WI38 (cell line): ENCODE results near the gene NUPR1.
A peak's percentile ranks its signal among the peaks of the same experiment; 100 is the strongest.
"Not testable (repeated sequence)": the region's sequence is repeated elsewhere in the genome, so short reads cannot be mapped to it uniquely, and the experiment has no call there.

ENCODE experiments used
- H3K4me3 ChIP-seq: 2 replicates; pipeline ENCODE4 v1.5.1; 2011; ENCODE audit warnings: low read depth, mild to moderate bottlenecking, control low read depth, low read length
- TF ChIP-seq, protein P1 (sequence below): IDR thresholded peaks from 2 replicates; pipeline ENCODE4 v1.5.1; 2012; ENCODE audit warnings: low read depth, mild to moderate bottlenecking, control low read depth, low read length

Gene NUPR1

GRCh38 chr16:28553776-28554633 lies 15.2 kb upstream of the NUPR1 start, which contains the start of gene SGF29:
SGF29 (plus strand) TSS chr16:28553920; CDS start chr16:28581070, 27,150 bp downstream.
- peak within 1 kb of the TSS; percentile 73 for H3K4me3 ChIP-seq
- TF ChIP-seq, protein P1, sequence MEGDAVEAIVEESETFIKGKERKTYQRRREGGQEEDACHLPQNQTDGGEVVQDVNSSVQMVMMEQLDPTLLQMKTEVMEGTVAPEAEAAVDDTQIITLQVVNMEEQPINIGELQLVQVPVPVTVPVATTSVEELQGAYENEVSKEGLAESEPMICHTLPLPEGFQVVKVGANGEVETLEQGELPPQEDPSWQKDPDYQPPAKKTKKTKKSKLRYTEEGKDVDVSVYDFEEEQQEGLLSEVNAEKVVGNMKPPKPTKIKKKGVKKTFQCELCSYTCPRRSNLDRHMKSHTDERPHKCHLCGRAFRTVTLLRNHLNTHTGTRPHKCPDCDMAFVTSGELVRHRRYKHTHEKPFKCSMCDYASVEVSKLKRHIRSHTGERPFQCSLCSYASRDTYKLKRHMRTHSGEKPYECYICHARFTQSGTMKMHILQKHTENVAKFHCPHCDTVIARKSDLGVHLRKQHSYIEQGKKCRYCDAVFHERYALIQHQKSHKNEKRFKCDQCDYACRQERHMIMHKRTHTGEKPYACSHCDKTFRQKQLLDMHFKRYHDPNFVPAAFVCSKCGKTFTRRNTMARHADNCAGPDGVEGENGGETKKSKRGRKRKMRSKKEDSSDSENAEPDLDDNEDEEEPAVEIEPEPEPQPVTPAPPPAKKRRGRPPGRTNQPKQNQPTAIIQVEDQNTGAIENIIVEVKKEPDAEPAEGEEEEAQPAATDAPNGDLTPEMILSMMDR: no peak

DNA sequence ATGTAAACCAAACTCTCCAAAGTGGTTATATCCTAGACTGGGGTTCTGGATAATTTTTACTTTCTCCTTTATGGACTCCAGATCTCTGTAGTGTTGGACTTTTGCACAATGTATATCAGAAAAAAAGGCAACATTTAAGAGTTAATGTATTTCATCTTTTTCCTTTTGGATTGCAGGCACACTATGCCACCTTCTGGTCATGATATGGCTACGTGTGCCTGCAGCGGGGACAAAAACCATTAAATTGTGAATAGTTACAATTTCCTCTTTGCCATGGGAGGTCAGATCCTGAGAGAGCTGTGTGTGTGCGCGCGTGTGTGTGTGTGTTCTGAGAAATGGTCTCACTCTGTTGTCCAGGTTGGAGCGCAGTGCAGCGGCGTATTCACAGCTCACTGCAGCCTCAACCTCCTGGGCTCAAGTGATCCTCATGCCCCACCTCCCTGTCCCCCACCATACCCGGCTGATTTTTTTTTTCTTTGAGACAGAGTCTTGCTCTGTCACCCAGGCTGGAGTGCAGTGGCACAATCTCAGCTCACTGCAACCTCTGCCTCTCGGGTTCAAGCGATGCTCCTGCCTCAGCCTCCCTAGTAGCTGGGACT lies 10.6 kb upstream of the NUPR1 start:
- TF ChIP-seq, protein P1: peak; percentile 28; the same call in 1 of the 2 replicates
- no peak overlapping the region for H3K4me3 ChIP-seq

DNA sequence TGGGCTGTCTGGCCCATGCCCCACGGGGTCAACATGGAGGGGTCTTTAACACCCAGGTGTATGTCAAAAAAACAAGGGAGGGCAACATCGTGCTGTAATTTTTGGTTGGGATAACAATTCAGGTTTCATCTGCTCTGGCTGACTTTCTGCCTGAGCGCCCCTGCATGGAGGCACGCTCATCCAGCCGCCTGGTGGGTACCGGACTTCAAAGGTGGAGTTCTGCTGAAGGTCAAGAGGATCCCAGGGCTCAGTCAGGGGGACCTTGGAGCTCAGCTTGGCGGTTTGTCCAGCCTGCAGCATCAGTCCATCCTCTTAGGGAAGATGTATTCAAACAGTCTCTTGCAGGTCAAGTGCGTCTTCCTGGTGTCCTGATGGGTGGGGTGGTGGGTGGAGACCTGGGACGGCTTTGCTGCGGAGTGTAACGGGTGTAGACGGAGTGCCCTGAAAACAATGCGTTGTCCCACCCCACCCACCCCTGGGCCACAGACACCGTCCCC lies 9.6 kb upstream of the NUPR1 start:
- no peak overlapping the region for H3K4me3 ChIP-seq
- TF ChIP-seq, protein P1: no peak

GRCh38 chr16:28546626-28547025 lies 7.9 kb upstream of the NUPR1 start:
- TF ChIP-seq, protein P1: no peak
- no peak overlapping the region for H3K4me3 ChIP-seq

DNA sequence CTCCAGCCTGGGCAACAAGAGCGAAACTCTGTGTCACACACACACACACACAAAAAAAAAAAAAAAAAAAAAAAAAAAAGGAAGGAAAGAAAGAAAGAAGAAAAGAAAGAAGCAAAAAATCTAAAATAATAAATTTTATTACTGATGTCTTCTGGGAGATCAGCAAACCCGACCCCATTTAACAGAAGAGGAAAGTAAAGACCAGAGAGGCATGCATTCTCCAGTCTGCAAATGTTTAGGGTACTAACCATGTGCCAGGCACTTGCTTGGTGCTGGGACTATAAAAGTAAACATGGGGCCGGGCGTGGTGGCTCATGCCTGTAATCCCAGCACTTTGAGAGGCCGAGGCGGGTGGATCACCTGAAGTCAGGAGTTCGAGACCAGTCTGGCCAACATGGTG lies 7.2 kb upstream of the NUPR1 start:
- not testable (repeated sequence) for H3K4me3 ChIP-seq

DNA sequence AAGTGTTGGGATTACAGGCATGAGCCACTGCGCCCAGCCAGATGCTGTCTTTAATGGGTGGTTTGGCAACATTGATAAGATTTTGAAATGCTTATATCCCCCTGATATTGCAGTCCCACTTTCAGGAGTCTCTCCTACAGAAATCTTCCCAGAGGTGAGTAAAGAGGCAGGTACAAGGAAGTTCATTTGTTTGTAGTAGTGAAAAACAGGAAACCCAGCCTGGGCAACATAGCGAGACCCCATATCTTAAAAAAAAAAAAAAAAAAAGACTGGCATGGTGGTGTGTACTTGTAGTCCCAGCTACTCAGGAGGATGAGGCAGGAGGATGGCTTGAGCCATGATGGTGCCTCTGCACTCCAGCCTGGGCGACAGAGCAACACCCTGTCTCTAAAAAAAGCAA lies 6.2 kb upstream of the NUPR1 start:
- TF ChIP-seq, protein P1: no peak
- H3K4me3 ChIP-seq: no peak overlapping the region

GRCh38 chr16:28543072-28543471 lies 4.3 kb upstream of the NUPR1 start:
- TF ChIP-seq, protein P1: no peak
- H3K4me3 ChIP-seq: no peak overlapping the region
